ENCODE measurements around the gene TENM3. TPM values are rescaled to one million over a fixed set of nuclear protein-coding genes. Genes with fewer than 3 reads are reported as not detected.

TENM3 gene
- total RNA-seq, 1 donor from 2014 or later, result 0.05 TPM

GRCh38 chr4:182765987-182766856 lies 523.0 kb downstream of the TENM3 start:
- H3K36me3 Mint-ChIP-seq (ENCODE audit: low read depth), result no peaks in the 10 kb centered on the region
- no peak overlapping the region for H3K4me3 Mint-ChIP-seq (ENCODE audit: low read depth)

GRCh38 chr4:182766857-182767250 lies 523.7 kb downstream of the TENM3 start:
- no peaks in the 10 kb centered on the region for H3K4me1 Mint-ChIP-seq (ENCODE audit: low read depth)
- no peak overlapping the region for H3K4me3 Mint-ChIP-seq (ENCODE audit: low read depth)
- no peak for DNase-seq (ENCODE audit: low spot score)
- no peaks in the 10 kb centered on the region for H3K36me3 Mint-ChIP-seq (ENCODE audit: low read depth)
- intact Hi-C loops (cut with micrococcal nuclease), result no loop called here
- no peak overlapping the region for H3K27ac Mint-ChIP-seq
- no peaks in the 10 kb centered on the region for H3K27me3 Mint-ChIP-seq (ENCODE audit: low read depth)
- no peaks in the 10 kb centered on the region for H3K9me3 Mint-ChIP-seq

More at GRCh38 chr4:182765987-182766856, 523.0 kb downstream of the TENM3 start:
- intact Hi-C loops (cut with micrococcal nuclease), result no loop called here
- H3K9me3 Mint-ChIP-seq, result no peaks in the 10 kb centered on the region
- no peak for DNase-seq (ENCODE audit: low spot score)
- H3K4me1 Mint-ChIP-seq (ENCODE audit: low read depth), result no peaks in the 10 kb centered on the region
- no peaks in the 10 kb centered on the region for H3K27me3 Mint-ChIP-seq (ENCODE audit: low read depth)
- H3K27ac Mint-ChIP-seq, result no peak overlapping the region

- Mint-ChIP-seq H3K9me3 (no peaks in the 10 kb centered on the region), H3K4me1 (ENCODE audit: low read depth) (no peaks in the 10 kb centered on the region), H3K4me3 (ENCODE audit: low read depth) (no peak overlapping the region), H3K36me3 (ENCODE audit: low read depth) (no peaks in the 10 kb centered on the region), H3K27ac (no peak overlapping the region), H3K27me3 (ENCODE audit: low read depth) (no peaks in the 10 kb centered on the region)
- intact Hi-C loops (cut with micrococcal nuclease), result no loop called here
- no peak for DNase-seq (ENCODE audit: low spot score)
These were observed 525.6 kb downstream of the TENM3 start for GRCh38 chr4:182768838-182769237.

- intact Hi-C loops (cut with micrococcal nuclease), result no loop called here
- H3K27ac Mint-ChIP-seq, result no peak overlapping the region
- no peaks in the 10 kb centered on the region for H3K9me3 Mint-ChIP-seq
- H3K27me3 Mint-ChIP-seq (ENCODE audit: low read depth), result no peaks in the 10 kb centered on the region
- no peaks in the 10 kb centered on the region for H3K4me1 Mint-ChIP-seq (ENCODE audit: low read depth)
- H3K4me3 Mint-ChIP-seq (ENCODE audit: low read depth), result no peak overlapping the region
- DNase-seq (ENCODE audit: low spot score), result no peak
- H3K36me3 Mint-ChIP-seq (ENCODE audit: low read depth), result no peaks in the 10 kb centered on the region
These were observed 527.2 kb downstream of the TENM3 start for GRCh38 chr4:182770259-182770995.

DNA sequence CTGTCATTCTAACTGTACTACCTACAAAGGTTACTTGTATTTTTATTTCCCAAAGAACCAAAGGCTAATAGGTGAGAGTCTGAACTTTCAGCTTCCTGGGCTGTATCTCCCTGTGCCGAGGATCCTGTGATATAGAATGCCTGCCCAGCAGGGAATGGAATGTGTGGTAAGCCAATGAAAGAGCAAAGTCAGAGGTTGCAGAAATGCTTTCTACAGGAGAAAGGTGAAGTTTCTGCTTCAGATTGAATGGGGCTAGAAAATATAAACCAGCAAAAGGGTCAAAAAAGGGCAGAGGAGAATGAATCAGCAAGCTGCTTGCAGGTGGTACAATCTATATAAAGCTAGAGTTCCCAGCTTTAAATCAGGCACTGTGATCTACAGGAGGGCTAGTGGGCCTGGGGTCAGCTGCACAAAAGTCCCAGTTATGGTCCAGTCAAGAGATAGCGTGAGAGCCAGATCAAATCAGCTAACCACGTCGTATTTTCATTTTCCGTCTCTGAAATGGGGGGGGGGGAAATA lies 527.9 kb downstream of the TENM3 start:
- H3K27ac Mint-ChIP-seq, result no peak overlapping the region
- no peaks in the 10 kb centered on the region for H3K27me3 Mint-ChIP-seq (ENCODE audit: low read depth)
- no peak overlapping the region for H3K4me3 Mint-ChIP-seq (ENCODE audit: low read depth)
- H3K4me1 Mint-ChIP-seq (ENCODE audit: low read depth), result no peaks in the 10 kb centered on the region
- intact Hi-C loops (cut with micrococcal nuclease), result no loop called here
- no peaks in the 10 kb centered on the region for H3K9me3 Mint-ChIP-seq
- no peaks in the 10 kb centered on the region for H3K36me3 Mint-ChIP-seq (ENCODE audit: low read depth)
- DNase-seq (ENCODE audit: low spot score), result no peak

- no peaks in the 10 kb centered on the region for H3K9me3 Mint-ChIP-seq
- no peak overlapping the region for H3K4me3 Mint-ChIP-seq (ENCODE audit: low read depth)
- no peaks in the 10 kb centered on the region for H3K36me3 Mint-ChIP-seq (ENCODE audit: low read depth)
- no peak for DNase-seq (ENCODE audit: low spot score)
- H3K27me3 Mint-ChIP-seq (ENCODE audit: low read depth), result no peaks in the 10 kb centered on the region
- no peaks in the 10 kb centered on the region for H3K4me1 Mint-ChIP-seq (ENCODE audit: low read depth)
- intact Hi-C loops (cut with micrococcal nuclease), result no loop called here
- H3K27ac Mint-ChIP-seq, result no peak overlapping the region
These were observed 531.9 kb downstream of the TENM3 start for GRCh38 chr4:182775075-182775474.

GRCh38 chr4:182776376-182777105 lies 533.3 kb downstream of the TENM3 start:
- Mint-ChIP-seq H3K4me1 (ENCODE audit: low read depth) (no peaks in the 10 kb centered on the region), H3K4me3 (ENCODE audit: low read depth) (no peak overlapping the region), H3K27ac (no peak overlapping the region), H3K27me3 (ENCODE audit: low read depth) (no peaks in the 10 kb centered on the region), H3K9me3 (no peaks in the 10 kb centered on the region), H3K36me3 (ENCODE audit: low read depth) (no peaks in the 10 kb centered on the region)
- intact Hi-C loops (cut with micrococcal nuclease), result no loop called here
- no peak for DNase-seq (ENCODE audit: low spot score)

DNA sequence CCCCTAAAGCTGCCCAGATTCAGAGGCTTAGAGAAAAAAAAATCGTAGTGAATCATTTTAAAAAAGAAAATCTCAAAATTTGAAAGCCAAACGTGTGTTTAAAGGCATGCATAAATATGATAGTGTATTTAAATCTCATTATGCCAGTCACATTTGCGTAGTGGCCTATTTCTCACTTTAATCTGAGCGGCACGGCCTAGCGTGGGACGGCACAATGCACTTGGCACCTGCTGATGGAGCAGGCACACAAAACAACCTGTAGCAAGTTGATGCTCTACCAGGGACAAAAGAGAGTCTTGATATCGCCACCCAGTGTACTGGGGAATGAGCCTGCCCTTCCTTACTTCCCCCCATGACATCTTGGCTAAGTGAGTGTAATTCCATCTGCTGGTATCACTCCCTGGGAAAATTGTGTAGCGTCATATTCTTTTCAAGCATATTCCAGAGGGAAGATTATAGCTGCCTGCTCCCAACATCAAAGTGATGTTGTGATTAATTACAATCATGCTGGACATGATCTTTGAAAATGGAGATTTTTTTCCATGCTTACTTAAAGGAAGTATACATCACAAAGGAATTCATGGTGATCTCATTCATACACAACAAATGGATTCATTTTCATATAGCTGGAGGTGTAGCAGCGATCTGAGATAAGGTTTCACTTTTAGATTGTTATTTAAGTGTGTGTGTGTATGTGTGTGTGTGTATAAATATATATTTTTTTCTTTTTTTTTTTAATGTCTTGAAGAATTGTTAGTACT lies 535.2 kb downstream of the TENM3 start:
- H3K4me3 Mint-ChIP-seq (ENCODE audit: low read depth), result no peak overlapping the region
- DNase-seq (ENCODE audit: low spot score), result no peak
- no peaks in the 10 kb centered on the region for H3K4me1 Mint-ChIP-seq (ENCODE audit: low read depth)
- no peaks in the 10 kb centered on the region for H3K9me3 Mint-ChIP-seq
- no peaks in the 10 kb centered on the region for H3K27me3 Mint-ChIP-seq (ENCODE audit: low read depth)
- H3K27ac Mint-ChIP-seq, result no peak overlapping the region
- H3K36me3 Mint-ChIP-seq (ENCODE audit: low read depth), result no peaks in the 10 kb centered on the region
- intact Hi-C loops (cut with micrococcal nuclease), result no loop called here

- no peaks in the 10 kb centered on the region for H3K4me1 Mint-ChIP-seq (ENCODE audit: low read depth)
- no peak for DNase-seq (ENCODE audit: low spot score)
- H3K4me3 Mint-ChIP-seq (ENCODE audit: low read depth), result no peak overlapping the region
- intact Hi-C loops (cut with micrococcal nuclease), result no loop called here
- H3K27me3 Mint-ChIP-seq (ENCODE audit: low read depth), result no peaks in the 10 kb centered on the region
- H3K9me3 Mint-ChIP-seq, result no peaks in the 10 kb centered on the region
- H3K36me3 Mint-ChIP-seq (ENCODE audit: low read depth), result no peaks in the 10 kb centered on the region
- H3K27ac Mint-ChIP-seq, result no peak overlapping the region
These were observed 543.8 kb downstream of the TENM3 start for GRCh38 chr4:182786991-182787390.

DNA sequence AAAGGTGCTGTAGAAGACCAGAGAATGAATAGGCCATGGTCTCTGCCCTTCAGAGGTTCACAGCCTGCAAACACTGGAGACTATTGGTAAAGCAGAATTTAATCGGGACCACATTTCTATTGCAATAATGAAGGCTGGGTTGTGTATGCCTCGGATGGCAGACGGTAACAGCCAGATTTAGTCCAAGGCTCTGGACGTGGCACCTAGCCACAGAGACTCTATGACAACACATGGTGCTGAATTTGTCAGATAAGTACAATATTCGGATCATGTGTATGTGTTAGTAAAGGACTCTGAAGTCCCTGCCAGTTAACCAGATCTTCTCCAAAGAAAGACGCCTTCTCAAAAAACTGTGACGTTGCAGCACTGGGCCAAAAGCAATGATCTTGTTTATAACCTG lies 545.0 kb downstream of the TENM3 start:
- Mint-ChIP-seq H3K4me1 (ENCODE audit: low read depth) (no peaks in the 10 kb centered on the region), H3K27me3 (ENCODE audit: low read depth) (no peaks in the 10 kb centered on the region), H3K36me3 (ENCODE audit: low read depth) (no peaks in the 10 kb centered on the region), H3K27ac (no peak overlapping the region), H3K4me3 (ENCODE audit: low read depth) (no peak overlapping the region), H3K9me3 (no peaks in the 10 kb centered on the region)
- intact Hi-C loops (cut with micrococcal nuclease), result no loop called here
- no peak for DNase-seq (ENCODE audit: low spot score)

- no peaks in the 10 kb centered on the region for H3K4me1 Mint-ChIP-seq (ENCODE audit: low read depth)
- H3K27me3 Mint-ChIP-seq (ENCODE audit: low read depth), result no peaks in the 10 kb centered on the region
- H3K27ac Mint-ChIP-seq, result no peak overlapping the region
- intact Hi-C loops (cut with micrococcal nuclease), result no loop called here
- no peak overlapping the region for H3K4me3 Mint-ChIP-seq (ENCODE audit: low read depth)
- DNase-seq (ENCODE audit: low spot score), result no peak
- H3K36me3 Mint-ChIP-seq (ENCODE audit: low read depth), result no peaks in the 10 kb centered on the region
- no peaks in the 10 kb centered on the region for H3K9me3 Mint-ChIP-seq
These were observed 546.3 kb downstream of the TENM3 start for GRCh38 chr4:182789529-182789928.

Data from activated T-helper 2 cell treated with anti-CD3 and anti-CD28 coated beads, Interferon-gamma antibody, Interleukin-2, Interleukin-4, amounts not matched to agents 10 μg/mL and 5 μg/mL and 100 μg/mL, durations not matched to agents 14 hours and 24 hours and 36 hours (primary cell).